Naive B cell (primary cell): Measurements from ENCODE around the gene LDLRAD2. TPM values are rescaled to one million over a fixed set of nuclear protein-coding genes. Genes with fewer than 3 reads are reported as not detected.
"Not testable (repeated sequence)": the region's sequence is repeated elsewhere in the genome, so short reads cannot be mapped to it uniquely, and the experiment has no call there.

Source experiments
- ATAC-seq, 2 donors: fragments of 150-1000 bp; cut with Tn5 transposase; 2 replicates each; pipeline ENCODE4 v1.10.0; 2021; ENCODE audit warnings: low read depth in 2 of 2, mild to moderate bottlenecking in 2 of 2, moderate library complexity in 2 of 2
- DNase-seq: peaks from one replicate; pipeline ENCODE4 v3.0.0; 2022
- H3K27ac Mint-ChIP-seq, 6 donors: one replicate each; pipeline ENCODE4 v1.8.0; 2020 to 2022; ENCODE audit warnings: mild to moderate bottlenecking in 6 of 6, mixed read lengths in 6 of 6, moderate library complexity in 5 of 6, inconsistent platforms in 2 of 6
- H3K27me3 Mint-ChIP-seq, 3 donors: one replicate each; pipeline ENCODE4 v1.8.0; 2021 to 2022; ENCODE audit warnings: mixed read lengths in 3 of 3, mild to moderate bottlenecking in 1 of 3
- H3K36me3 Mint-ChIP-seq, 2 donors: one replicate each; pipeline ENCODE4 v1.8.0; 2020 to 2022; ENCODE audit warnings: mixed read lengths in 2 of 2, inconsistent platforms in 1 of 2, mild to moderate bottlenecking in 1 of 2
- H3K4me1 Mint-ChIP-seq, 3 donors: one replicate each; pipeline ENCODE4 v1.8.0; 2020 to 2022; ENCODE audit warnings: mixed read lengths in 3 of 3, inconsistent platforms in 1 of 3, mild to moderate bottlenecking in 1 of 3, moderate library complexity in 1 of 3
- H3K4me3 Mint-ChIP-seq, 8 donors: one replicate each; pipeline ENCODE4 v1.8.0; 2020 to 2022; ENCODE audit warnings: mild to moderate bottlenecking in 8 of 8, mixed read lengths in 8 of 8, moderate library complexity in 8 of 8, inconsistent platforms in 2 of 8
- H3K9me3 Mint-ChIP-seq, 7 donors: one replicate each; pipeline ENCODE4 v1.8.0; 2020 to 2022; ENCODE audit warnings: mixed read lengths in 7 of 7, mild to moderate bottlenecking in 5 of 7, inconsistent platforms in 2 of 7, moderate library complexity in 1 of 7
- polyA plus RNA-seq, 6 donors: library from polyadenylated mRNA; unstranded; fragments of 300-500 nt; fragmentation: Illumina TruSeq; gene quantifications; one replicate each; pipeline ENCODE4 v1.2.3, GENCODE V29; 2021; ENCODE audit warnings: low read depth in 6 of 6

Gene LDLRAD2, protein sequence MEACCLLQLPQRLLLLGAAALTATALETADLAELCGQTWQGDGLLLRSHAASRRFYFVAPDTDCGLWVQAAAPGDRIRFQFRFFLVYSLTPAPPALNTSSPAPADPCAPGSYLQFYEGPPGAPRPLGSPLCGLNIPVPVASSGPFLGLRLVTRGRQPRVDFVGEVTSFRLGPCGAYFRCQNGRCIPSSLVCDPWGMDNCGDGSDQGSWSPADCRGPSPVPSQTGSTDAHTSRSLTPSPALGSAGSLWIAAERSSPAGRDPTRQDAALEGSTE
- polyA plus RNA-seq: not detected

DNA sequence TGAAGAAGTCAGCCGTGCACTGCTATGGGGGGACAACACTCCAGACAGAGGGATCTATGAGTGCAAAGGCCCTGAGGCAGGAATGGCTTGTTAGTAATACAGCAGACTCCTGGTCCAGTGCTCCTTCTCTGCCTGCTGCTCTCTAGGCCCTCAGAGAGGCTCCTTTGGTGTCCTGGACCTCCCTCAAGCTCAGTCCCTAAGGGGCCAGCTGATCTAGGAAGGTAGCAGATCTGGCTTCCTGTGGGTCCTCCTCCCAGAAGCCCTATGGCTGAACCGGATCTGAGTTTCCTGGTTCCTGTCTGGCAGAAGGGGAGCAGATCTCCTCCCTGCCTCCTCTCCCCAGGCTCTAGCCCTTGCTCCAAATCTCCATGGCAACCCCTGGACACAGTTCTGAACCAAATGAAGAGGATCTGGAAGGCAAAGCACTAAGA is at the start of gene LDLRAD2:
TSS of gene LDLRAD2 (plus strand) at position 391 of the 431 bp plus-strand sequence. CDS start 187 bp downstream, outside the sequence.
- ATAC-seq: no peak
- Mint-ChIP-seq H3K27ac (peak within 1 kb of the TSS in 2 of 6 donors; percentile 19 to 27), H3K27me3 (peaks cover 5 to 16% (median 13%) of the 10 kb centered on the region in 3 donors)

DNA sequence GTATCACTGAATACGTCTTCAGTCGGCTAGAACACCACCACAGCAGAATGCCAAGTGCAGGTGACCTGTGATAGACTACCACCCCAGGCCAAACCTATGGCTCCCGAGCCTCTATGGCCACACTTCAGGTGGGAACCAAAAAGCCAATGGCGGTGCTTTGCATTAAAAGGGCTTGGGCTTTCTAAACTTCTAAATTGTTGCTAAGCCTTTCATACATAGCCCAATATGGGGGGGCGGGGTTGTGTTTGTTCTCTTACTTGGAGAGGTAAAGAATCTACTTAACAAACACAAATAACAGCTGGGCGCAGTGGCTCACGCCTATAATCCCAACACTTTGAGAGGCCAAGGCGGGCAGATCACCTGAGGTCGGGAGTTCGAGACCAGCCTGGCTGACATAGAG is 48.8 kb upstream of the LDLRAD2 start:
- Mint-ChIP-seq H3K36me3 (no peaks in the 10 kb centered on the region), H3K9me3 (peaks cover 0 to 2% (median 0%) of the 10 kb centered on the region in 7 donors), H3K27me3 (no peaks in the 10 kb centered on the region), H3K4me1 (peaks cover 35 to 89% (median 59%) of the 10 kb centered on the region in 3 donors), H3K4me3 (peak overlapping the region in 6 of 8 donors; percentile 46 to 87 (median 72)), H3K27ac (peak overlapping the region in 4 of 6 donors; percentile 84 to 94 (median 90))
- DNase-seq (no peak), ATAC-seq (no peak)

More for the DNA sequence above, at the start of gene LDLRAD2:
- H3K9me3 Mint-ChIP-seq: peaks cover 0 to 2% (median 0%) of the 10 kb centered on the region in 7 donors
- no peaks in the 10 kb centered on the region for H3K36me3 Mint-ChIP-seq
- H3K4me3 Mint-ChIP-seq: peak within 1 kb of the TSS in 5 of 8 donors; percentile 20 to 77 (median 29)
- H3K4me1 Mint-ChIP-seq: peaks cover 12 to 19% (median 17%) of the 10 kb centered on the region in 3 donors
- no peak for DNase-seq

DNA sequence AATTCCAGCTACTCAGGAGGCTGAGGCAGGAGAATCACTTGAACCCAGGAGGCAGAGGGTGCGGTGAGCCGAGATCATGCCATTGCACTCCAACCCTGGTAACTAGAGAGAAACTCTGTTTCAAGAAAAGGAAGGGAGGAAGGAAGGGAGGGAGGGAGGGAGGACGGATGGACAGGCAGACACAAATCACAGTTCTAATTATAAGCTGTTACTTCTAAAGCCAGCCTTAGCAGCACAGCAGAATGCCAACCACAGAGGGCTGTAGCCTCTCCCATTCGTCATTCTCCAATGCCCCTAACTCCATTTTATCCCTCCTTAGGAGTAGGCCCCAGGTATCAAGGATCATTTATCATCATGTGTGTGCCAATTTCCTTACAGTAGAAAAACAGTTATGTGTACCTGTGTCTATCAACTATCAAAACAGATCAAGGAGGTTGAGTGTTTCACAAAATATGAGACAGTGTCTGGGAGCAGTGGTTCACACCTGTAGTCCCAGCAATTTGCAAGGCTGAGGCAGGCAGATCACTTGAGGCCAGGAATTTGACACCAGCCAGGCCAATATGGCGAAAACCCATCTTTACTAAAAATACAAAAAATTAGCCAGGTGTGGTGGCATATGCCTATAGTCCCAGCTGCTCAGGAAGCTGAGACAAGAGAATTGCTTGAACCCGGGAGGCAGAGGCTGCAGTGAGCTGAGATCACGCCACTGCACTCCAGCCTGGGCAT is 48.2 kb upstream of the LDLRAD2 start:
- Mint-ChIP-seq H3K9me3 (peaks cover 0 to 2% (median 0%) of the 10 kb centered on the region in 7 donors), H3K36me3 (no peaks in the 10 kb centered on the region), H3K4me3 (peak overlapping the region in 5 of 8 donors; percentile 55 to 87 (median 79)), H3K4me1 (peaks cover 40 to 89% (median 63%) of the 10 kb centered on the region in 3 donors), H3K27me3 (no peaks in the 10 kb centered on the region), H3K27ac (peak overlapping the region in 4 of 6 donors; percentile 84 to 94 (median 92))
- DNase-seq (no peak), ATAC-seq (no peak)

DNA sequence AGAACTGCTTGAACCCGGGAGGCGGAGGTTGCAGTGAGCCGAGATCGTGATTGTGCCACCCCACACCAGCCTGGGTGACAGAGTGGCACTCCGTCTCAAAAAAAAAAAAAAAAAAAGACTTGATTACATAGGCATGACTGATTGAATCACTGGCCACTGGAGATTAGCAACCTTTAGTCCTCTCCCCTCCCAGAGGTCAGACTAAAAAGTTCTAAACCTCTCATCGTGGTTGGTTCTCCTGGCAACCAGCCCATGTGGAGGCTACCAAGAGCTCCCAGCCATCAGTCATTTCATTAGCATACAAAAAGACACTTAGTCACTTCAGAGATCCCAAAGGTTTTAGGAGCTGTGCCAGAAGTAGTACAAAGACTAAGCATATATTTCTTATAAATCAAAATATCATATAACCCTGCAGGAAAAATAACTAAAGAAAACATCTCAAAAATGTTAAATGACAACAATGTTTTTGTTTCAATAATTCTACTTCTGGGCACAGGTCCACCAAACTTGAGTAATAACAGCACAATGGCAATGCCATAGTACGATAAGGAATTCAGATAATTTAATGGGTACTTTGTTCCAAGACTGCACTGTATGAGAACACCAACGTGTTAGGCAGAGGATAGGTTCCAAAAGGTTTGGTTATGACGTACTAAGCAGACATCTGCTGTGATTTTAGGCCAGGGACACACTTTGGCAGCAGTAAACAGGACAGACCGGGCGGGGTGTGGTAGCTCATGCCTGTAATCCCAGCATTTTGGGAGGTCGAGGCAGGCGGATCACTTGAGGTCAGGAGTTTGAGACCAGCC is 47.2 kb upstream of the LDLRAD2 start:
- H3K27ac Mint-ChIP-seq: peak overlapping the region in 1 of 6 donors; percentile 13

DNA sequence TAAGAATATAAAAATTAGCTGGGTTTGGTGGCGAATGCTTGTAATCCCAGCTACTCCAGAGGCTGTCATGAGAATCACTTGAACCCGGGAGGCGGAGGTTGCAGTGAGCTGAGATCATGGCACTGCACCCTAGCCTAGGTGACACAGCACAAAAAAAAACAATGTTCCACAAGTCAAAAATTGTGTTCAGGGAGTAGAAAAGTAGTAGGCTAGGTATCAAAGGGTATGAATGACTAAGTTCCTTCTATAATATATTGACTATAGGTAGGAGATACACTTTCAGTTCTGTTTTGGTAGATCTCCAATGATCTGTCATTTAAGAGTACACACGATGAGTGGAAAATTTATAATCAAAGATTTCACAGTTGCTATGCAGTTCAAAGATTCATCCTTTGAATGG is 45.9 kb upstream of the LDLRAD2 start:
- peak overlapping the region in 1 of 8 donors; percentile 21 for H3K4me3 Mint-ChIP-seq

More for the DNA sequence above, 47.2 kb upstream of the LDLRAD2 start:
- no peak for DNase-seq
- ATAC-seq: no peak
- H3K4me3 Mint-ChIP-seq: peak overlapping the region in 2 of 8 donors; percentile 12 to 44
- no peaks in the 10 kb centered on the region for H3K27me3 Mint-ChIP-seq
- peaks cover 0 to 2% (median 0%) of the 10 kb centered on the region in 7 donors for H3K9me3 Mint-ChIP-seq
- peaks cover 38 to 85% (median 61%) of the 10 kb centered on the region in 3 donors for H3K4me1 Mint-ChIP-seq
- H3K36me3 Mint-ChIP-seq: no peaks in the 10 kb centered on the region

DNA sequence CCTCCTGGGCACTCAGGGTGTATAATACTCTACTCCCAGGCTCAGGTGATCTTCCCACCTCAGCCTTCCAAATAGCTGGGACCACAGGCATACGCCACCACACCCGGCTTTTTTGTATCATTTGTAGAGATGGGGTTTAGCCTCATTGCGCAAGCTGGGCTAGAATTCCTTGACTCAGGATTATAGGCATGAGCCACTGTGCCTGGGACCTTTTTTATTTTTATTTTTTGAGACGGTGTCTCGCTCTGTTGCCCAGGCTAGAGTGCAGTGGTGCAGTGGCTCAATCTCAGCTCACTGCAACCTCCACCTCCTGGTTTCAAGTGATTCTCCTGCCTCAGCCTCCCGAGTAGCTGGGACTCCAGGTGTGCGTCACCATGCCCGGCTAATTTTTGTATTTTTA is 45.0 kb upstream of the LDLRAD2 start:
- not testable (repeated sequence) for H3K36me3 Mint-ChIP-seq, DNase-seq, H3K27me3 Mint-ChIP-seq, H3K9me3 Mint-ChIP-seq, H3K4me3 Mint-ChIP-seq, H3K27ac Mint-ChIP-seq, ATAC-seq
- H3K4me1 Mint-ChIP-seq: peaks cover 38 to 70% (median 56%) of the 10 kb centered on the region in 3 donors

More for the DNA sequence above, 45.9 kb upstream of the LDLRAD2 start:
- Mint-ChIP-seq H3K27me3 (no peaks in the 10 kb centered on the region), H3K27ac (peak overlapping the region in 2 of 6 donors; percentile 18 to 62), H3K36me3 (no peaks in the 10 kb centered on the region), H3K4me1 (peaks cover 40 to 79% (median 63%) of the 10 kb centered on the region in 3 donors), H3K9me3 (peaks cover 0 to 2% (median 0%) of the 10 kb centered on the region in 7 donors)
- no peak for DNase-seq
- ATAC-seq: no peak

DNA sequence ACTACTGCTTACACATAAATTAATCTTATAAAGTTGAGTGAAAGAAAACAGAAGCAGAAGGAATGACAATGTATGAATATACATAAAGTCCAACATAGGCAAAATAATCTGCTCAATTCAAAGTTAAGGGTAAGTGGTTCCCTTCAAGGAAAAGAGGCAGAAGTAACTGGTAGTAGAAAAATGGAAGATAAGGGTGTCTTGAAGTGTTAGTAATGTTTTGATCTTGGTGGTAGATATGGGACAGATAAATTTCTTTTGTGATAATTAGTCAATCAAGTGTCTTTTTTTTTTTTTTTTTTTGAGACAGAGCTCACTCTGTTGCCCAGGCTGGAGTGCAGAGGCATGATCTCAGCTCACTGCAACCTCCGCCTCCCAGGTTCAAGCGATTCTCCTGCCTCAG is 41.9 kb upstream of the LDLRAD2 start:
- Mint-ChIP-seq H3K27me3 (no peaks in the 10 kb centered on the region), H3K4me1 (peaks cover 26 to 60% (median 44%) of the 10 kb centered on the region in 3 donors), H3K36me3 (no peaks in the 10 kb centered on the region), H3K27ac (peak overlapping the region in 4 of 6 donors; percentile 7 to 89 (median 46)), H3K4me3 (no peak overlapping the region), H3K9me3 (no peaks in the 10 kb centered on the region)
- ATAC-seq: no peak
- DNase-seq: no peak

DNA sequence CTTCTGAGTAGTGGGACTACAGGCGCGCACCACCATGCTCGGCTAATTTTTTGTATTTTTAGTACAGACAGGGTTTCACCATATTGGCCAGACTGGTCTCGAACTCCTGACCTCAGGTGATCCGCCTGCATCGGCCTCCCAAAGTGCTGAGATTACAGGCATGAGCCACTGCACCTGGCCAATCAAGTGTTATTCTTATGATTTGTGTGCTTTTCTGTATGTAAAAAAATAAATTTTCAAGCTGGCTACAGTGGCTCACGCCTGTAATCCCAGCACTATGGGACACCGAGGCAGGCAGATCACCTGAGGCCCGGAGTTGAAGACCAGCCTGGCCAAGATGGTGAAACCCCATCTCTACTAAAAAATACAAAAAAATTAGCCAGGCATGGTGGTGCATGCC is 41.5 kb upstream of the LDLRAD2 start:
- DNase-seq, H3K9me3 Mint-ChIP-seq, H3K4me3 Mint-ChIP-seq, H3K36me3 Mint-ChIP-seq, H3K27me3 Mint-ChIP-seq, ATAC-seq: not testable (repeated sequence)
- Mint-ChIP-seq H3K27ac (peak overlapping the region in 1 of 6 donors; percentile 40), H3K4me1 (peaks cover 27 to 60% (median 43%) of the 10 kb centered on the region in 3 donors)

DNA sequence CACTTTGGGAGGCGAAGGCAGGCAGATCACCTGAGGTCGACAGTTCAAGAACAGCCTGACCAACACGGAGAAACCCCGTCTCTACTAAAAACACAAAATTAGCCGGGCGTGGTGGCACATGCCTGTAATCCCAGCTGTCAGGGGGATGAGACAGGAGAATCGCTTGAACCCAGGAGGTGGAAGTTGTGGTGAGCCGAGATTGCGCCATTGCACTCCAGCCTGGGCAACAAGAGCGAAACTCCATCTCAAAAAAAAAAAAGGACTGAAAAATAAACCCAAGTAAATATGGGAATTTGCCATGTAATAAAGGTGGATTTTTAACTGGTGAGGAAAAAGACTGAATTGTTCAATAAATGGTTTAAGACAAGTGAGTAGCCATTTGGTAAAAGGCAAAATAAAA is 40.4 kb upstream of the LDLRAD2 start:
- Mint-ChIP-seq H3K4me1 (peaks cover 27 to 59% (median 42%) of the 10 kb centered on the region in 3 donors), H3K27ac (peak overlapping the region in 1 of 6 donors; percentile 34), H3K4me3 (peak overlapping the region in 1 of 8 donors; percentile 57)
- not testable (repeated sequence) for DNase-seq, H3K36me3 Mint-ChIP-seq, ATAC-seq, H3K9me3 Mint-ChIP-seq, H3K27me3 Mint-ChIP-seq

DNA sequence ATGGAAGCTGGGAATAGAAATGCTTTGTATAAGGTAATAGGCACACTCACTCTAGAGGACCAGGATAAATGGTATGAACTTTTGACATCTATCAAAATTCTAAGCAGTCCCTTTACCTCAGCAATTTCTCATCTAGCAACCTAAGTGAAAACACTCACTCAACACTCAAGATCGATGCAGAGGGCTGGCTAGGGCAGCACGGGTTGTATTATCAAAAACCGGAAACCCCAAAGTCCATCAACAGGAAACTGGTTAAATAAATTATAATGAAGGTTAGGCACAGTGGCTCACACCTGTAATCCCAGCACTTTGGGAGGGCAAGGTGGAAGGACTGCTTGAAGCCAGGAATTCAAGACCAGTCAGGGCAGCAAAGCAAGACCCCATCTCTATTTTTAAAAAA is 38.5 kb upstream of the LDLRAD2 start:
- Mint-ChIP-seq H3K27ac (peak overlapping the region; percentile 70 to 85 (median 77)), H3K9me3 (peaks cover 0 to 4% (median 0%) of the 10 kb centered on the region in 7 donors), H3K4me1 (peaks cover 32 to 62% (median 51%) of the 10 kb centered on the region in 3 donors), H3K27me3 (no peaks in the 10 kb centered on the region), H3K36me3 (no peaks in the 10 kb centered on the region), H3K4me3 (peak overlapping the region in 5 of 8 donors; percentile 50 to 77 (median 59))
- DNase-seq: no peak
- ATAC-seq: peak; percentile 41 to 64

DNA sequence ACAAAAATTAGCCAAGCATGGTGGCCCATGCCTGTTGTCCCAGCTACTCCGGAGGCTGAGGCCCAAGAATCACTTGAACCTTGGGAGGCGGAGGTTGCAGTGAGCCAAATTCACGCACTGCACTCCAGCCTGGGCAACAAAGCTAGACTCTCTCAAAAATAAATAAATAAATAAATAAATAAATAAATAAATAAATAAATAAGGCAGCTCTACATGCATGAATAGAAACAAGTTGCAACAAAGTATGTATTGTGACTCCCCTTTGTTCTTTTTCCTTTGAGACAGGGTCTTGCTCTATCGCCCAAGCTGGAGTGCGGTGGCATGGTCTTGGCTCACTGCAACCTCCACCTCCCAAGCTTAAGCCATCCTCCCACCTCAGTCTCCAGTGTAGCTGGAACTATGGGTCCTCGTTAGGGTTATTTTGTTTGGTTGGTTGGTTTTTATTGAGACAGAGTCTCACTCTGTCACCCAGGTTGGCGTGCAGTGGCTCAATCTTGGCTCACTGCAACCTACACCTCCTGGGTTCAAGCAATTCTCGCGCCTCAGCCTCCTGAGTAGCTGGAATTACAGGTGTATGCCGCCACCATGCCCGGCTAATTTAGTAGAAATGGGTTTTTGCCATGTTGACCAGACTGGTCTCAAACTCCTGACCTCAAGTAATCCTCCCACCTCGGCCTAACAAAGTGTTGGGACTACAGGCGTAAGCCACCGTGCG is 37.1 kb upstream of the LDLRAD2 start:
- H3K9me3 Mint-ChIP-seq: peaks cover 0 to 4% (median 0%) of the 10 kb centered on the region in 7 donors
- H3K4me1 Mint-ChIP-seq: peaks cover 32 to 62% (median 49%) of the 10 kb centered on the region in 3 donors
- H3K36me3 Mint-ChIP-seq: no peaks in the 10 kb centered on the region
- H3K27me3 Mint-ChIP-seq: no peaks in the 10 kb centered on the region
- peak overlapping the region in 1 of 8 donors; percentile 47 for H3K4me3 Mint-ChIP-seq
- H3K27ac Mint-ChIP-seq: peak overlapping the region in 4 of 6 donors; percentile 22 to 84 (median 55)
- no peak for ATAC-seq
- DNase-seq: no peak

DNA sequence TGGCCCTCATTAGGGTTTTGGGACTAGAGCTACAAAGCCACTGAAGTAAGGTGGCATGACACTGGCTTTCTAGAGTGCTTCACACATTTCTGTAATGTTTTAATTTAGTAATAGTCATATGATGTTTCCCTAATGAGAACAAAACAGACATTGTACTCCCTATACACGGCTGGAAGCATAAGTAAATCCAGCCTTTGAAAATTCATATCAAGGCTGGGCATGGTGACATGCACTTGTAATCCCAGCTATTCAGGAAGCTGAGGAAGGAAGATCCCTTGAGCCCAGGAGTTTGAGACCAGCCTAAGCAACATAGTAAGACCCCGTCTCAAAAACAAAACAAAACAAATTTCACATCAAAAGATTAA is 36.5 kb upstream of the LDLRAD2 start:
- Mint-ChIP-seq H3K4me3 (no peak overlapping the region), H3K27ac (peak overlapping the region in 3 of 6 donors; percentile 54 to 84 (median 65)), H3K4me1 (peaks cover 33 to 64% (median 50%) of the 10 kb centered on the region in 3 donors), H3K27me3 (no peaks in the 10 kb centered on the region), H3K9me3 (peaks cover 0 to 4% (median 0%) of the 10 kb centered on the region in 7 donors), H3K36me3 (no peaks in the 10 kb centered on the region)
- DNase-seq (no peak), ATAC-seq (no peak)
